A549 (cell line): ENCODE measurements around the gene UBE3C. TPM values are rescaled to one million over a fixed set of nuclear protein-coding genes. Genes with fewer than 3 reads are reported as not detected.
"Not testable (repeated sequence)": the region's sequence is repeated elsewhere in the genome, so short reads cannot be mapped to it uniquely, and the experiment has no call there.

ENCODE experiments used
- ATAC-seq, 2 experiments: fragments of 200-7000 bp in 1 of 2; fragments of >200 bp in 1 of 2; cut with Nextera tagmentation in 1 of 2; cut with Tn5 transposase in 1 of 2; 3 replicates each; pipeline versions ENCODE4 v1.8.0 to v1.9.1; 2018 to 2020; ENCODE audit warnings: mild to moderate bottlenecking in 1 of 2, moderate library complexity in 1 of 2
- CTCF ChIA-PET: fragments of 300-600 bp; sonication (Branson Sonifier 250); formaldehyde crosslinking; extraction: SDS; loops from one replicate; lab custom pipeline; 2021; ENCODE audit warnings: antibody characterized with exemption, inconsistent platforms; lab: Yijun Ruan, JAX
- POLR2A ChIA-PET: fragments of 350-600 bp; formaldehyde crosslinking; extraction: SDS; loops from one replicate; lab custom pipeline; 2021; ENCODE audit warnings: antibody characterized with exemption, inconsistent platforms; lab: Yijun Ruan, JAX
- DNase-seq, 2 experiments: peaks; one replicate each; pipeline versions ENCODE4 v3.0.0 to v3.0.0-alpha.2; 2011 to 2016; ENCODE audit warnings: low read depth in 1 of 2, low spot score in 1 of 2
- FAIRE-seq: peaks from 2 replicates; lab custom pipeline; 2011; peaks lifted over from hg19 to GRCh38; lab: Jason Lieb, UNC
- H3K27ac ChIP-seq, 2 experiments: fragments of >200 bp; sonication (Bioruptor Twin); formaldehyde crosslinking; 3 replicates each; pipeline ENCODE4 v1.5.1; 2016 to 2017
- H3K4me1 ChIP-seq: fragments of >200 bp; sonication (Bioruptor Twin); formaldehyde crosslinking; 3 replicates; pipeline ENCODE4 v1.6.1; 2016
- H3K4me2 ChIP-seq: fragments of >200 bp; sonication (Bioruptor Twin); formaldehyde crosslinking; 3 replicates; pipeline ENCODE4 v1.6.1; 2016
- H3K4me3 ChIP-seq: fragments of >200 bp; sonication (Bioruptor Twin); formaldehyde crosslinking; 3 replicates; pipeline ENCODE4 v1.5.1; 2016
- H3K9me3 ChIP-seq: fragments of >200 bp; sonication (Bioruptor Twin); formaldehyde crosslinking; 3 replicates; pipeline ENCODE4 v1.6.1; 2016
- ATOH8 ChIP-seq: fragments of 250-450 bp; sonication (Bioruptor Pico); IDR thresholded peaks from 2 replicates; pipeline ENCODE4 v1.5.0; 2020; ENCODE audit warnings: low read depth, mild to moderate bottlenecking, moderate library complexity
- CBX2 ChIP-seq: fragments of 200-600 bp; sonication (generic); IDR thresholded peaks from 2 replicates; pipeline ENCODE4 v1.6.1; 2016; ENCODE audit warnings: low read depth, mild to moderate bottlenecking, borderline replicate concordance
- CBX8 ChIP-seq: fragments of 200-600 bp; sonication (generic); IDR thresholded peaks from 2 replicates; pipeline ENCODE4 v1.6.1; 2016
- CTCF ChIP-seq: fragments of >200 bp; sonication (Bioruptor Twin); formaldehyde crosslinking; IDR thresholded peaks from 3 replicates; pipeline ENCODE4 v1.5.1; 2016
- HDAC2 ChIP-seq: fragments of 200-600 bp; sonication (generic); IDR thresholded peaks from 2 replicates; pipeline ENCODE4 v1.6.1; 2016
- HOXA7 ChIP-seq: fragments of 250-450 bp; sonication (Bioruptor Pico); IDR thresholded peaks from 2 replicates; pipeline ENCODE4 v1.5.0; 2020; ENCODE audit warnings: mild to moderate bottlenecking, moderate library complexity
- HOXB13 ChIP-seq: fragments of 250-450 bp; sonication (Bioruptor Pico); IDR thresholded peaks from 2 replicates; pipeline ENCODE4 v1.5.0; 2020; ENCODE audit warnings: low read depth, mild to moderate bottlenecking, moderate library complexity
- JUNB ChIP-seq: fragments of >200 bp; sonication (Bioruptor Twin); formaldehyde crosslinking; IDR thresholded peaks from 2 replicates; pipeline ENCODE4 v1.6.1; 2016
- MAX ChIP-seq: IDR thresholded peaks from 2 replicates; pipeline ENCODE4 v1.6.1; 2012
- MAZ ChIP-seq: fragments of 150-350 bp; IDR thresholded peaks from 2 replicates; pipeline ENCODE4 v1.6.1; 2014; ENCODE audit warnings: antibody characterized with exemption, low read depth, low read length, borderline replicate concordance
- MYC ChIP-seq: IDR thresholded peaks from 2 replicates; pipeline ENCODE4 v1.6.1; 2012; ENCODE audit warnings: mild to moderate bottlenecking, inconsistent platforms, low read length, improper control_type of control experiment, borderline replicate concordance
- NPAS2 ChIP-seq: fragments of 250-450 bp; sonication (Bioruptor Pico); IDR thresholded peaks from 2 replicates; pipeline ENCODE4 v1.8.0; 2022; ENCODE audit warnings: mild to moderate bottlenecking, moderate library complexity, borderline replicate concordance
- PBX3 ChIP-seq: IDR thresholded peaks from 2 replicates; pipeline ENCODE4 v1.6.1; 2012
- POLR2A ChIP-seq: IDR thresholded peaks from 2 replicates; pipeline ENCODE4 v1.6.1; 2012; ENCODE audit warnings: mild to moderate bottlenecking, low read length
- RAD21 ChIP-seq, 2 experiments: fragments of >200 bp in 1 of 2; sonication (Bioruptor Twin) in 1 of 2; formaldehyde crosslinking in 1 of 2; IDR thresholded peaks in 1 of 2; conservative IDR thresholded peaks in 1 of 2; 2 replicates in 1 of 2; 3 replicates in 1 of 2; pipeline ENCODE4 v1.6.1; 2012 to 2018; ENCODE audit warnings: inconsistent platforms in 1 of 2
- RFX5 ChIP-seq: fragments of 450-650 bp; IDR thresholded peaks from 2 replicates; pipeline ENCODE4 v1.7.1; 2014; ENCODE audit warnings: antibody characterized with exemption, mild to moderate bottlenecking, moderate library complexity
- RNF2 ChIP-seq: fragments of 200-600 bp; sonication (generic); IDR thresholded peaks from 2 replicates; pipeline ENCODE4 v1.6.1; 2016; ENCODE audit warnings: low read depth, mild to moderate bottlenecking, antibody characterized with exemption, moderate library complexity, borderline replicate concordance
- ZFP36 ChIP-seq: fragments of 450-650 bp; IDR thresholded peaks from 2 replicates; pipeline ENCODE4 v1.6.1; 2014; ENCODE audit warnings: borderline replicate concordance; ENCODE audit not compliant: partially characterized antibody
- ZNF302 ChIP-seq: fragments of 250-450 bp; sonication (Bioruptor Pico); IDR thresholded peaks from 2 replicates; pipeline ENCODE4 v1.9.0; 2021; ENCODE audit warnings: inconsistent platforms, mild to moderate bottlenecking, moderate library complexity
- ZSCAN20 ChIP-seq: fragments of 250-450 bp; sonication (Bioruptor Pico); IDR thresholded peaks from 2 replicates; pipeline ENCODE4 v1.8.0; 2022; ENCODE audit warnings: mild to moderate bottlenecking, moderate library complexity
- WGBS: methylation state at CpG from one replicate; pipeline ENCODE4 v1.1.6; 2017; ENCODE audit errors: missing lambda C conversion rate; 5-methylcytosine and 5-hydroxymethylcytosine counted together
- polyA plus RNA-seq, 4 experiments: library from polyadenylated mRNA; depleted of rRNA in 3 of 4; stranded (reverse); fragments of >200 nt; fragmentation: RNase III in 1 of 4; extraction: RNeasy Plus Mini Kit Qiagen cat#74134 plus additional on column Dnase treatment in 1 of 4; gene quantifications; 2 replicates in 3 of 4; 3 replicates in 1 of 4; pipeline ENCODE4 v1.2.3, GENCODE V29; 2011 to 2017

UBE3C gene
- polyA plus RNA-seq, 2 of the 4 experiments (the other 2 are of a cell fraction): 52.1 to 73.2 TPM

- TF ChIP-seq CTCF: no peak
- TF ChIP-seq ZFP36: no peak
Measured at GRCh38 chr7:157158400-157158799, 19.7 kb downstream of the UBE3C start (continued).

GRCh38 chr7:157159537-157159936 lies 20.8 kb downstream of the UBE3C start:
- CTCF ChIA-PET, POLR2A ChIA-PET: not testable (repeated sequence)

GRCh38 chr7:157160433-157160832 lies 21.7 kb downstream of the UBE3C start:
- Histone ChIP-seq H3K4me2 (no peak overlapping the region), H3K9me3 (no peaks in the 10 kb centered on the region), H3K27ac (no peak overlapping the region), H3K4me3 (no peak overlapping the region)
- DNase-seq: no peak
- CTCF ChIA-PET: no interaction called here
- 74% methylated on average over 1 of the region's 1 CpG for WGBS
- TF ChIP-seq MAZ (no peak), ZNF302 (no peak), HDAC2 (no peak), MAX (no peak), POLR2A (no peak), ZSCAN20 (CRISPR knock-in tag) (no peak), RFX5 (no peak), ATOH8 (CRISPR knock-in tag) (no peak), CTCF (no peak), HOXB13 (no peak), RNF2 (no peak), HOXA7 (CRISPR knock-in tag) (no peak), JUNB (no peak), RAD21 (conservative IDR thresholded peaks at IDR 0.05 in 1 of 2, IDR thresholded peaks at IDR 0.05 in 1 of 2) (no peak), CBX8 (no peak), PBX3 (no peak), MYC (no peak), CBX2 (no peak), NPAS2 (CRISPR knock-in tag) (no peak)
- TF ChIP-seq, all 56 proteins: peak for 0
- H3K4me1 ChIP-seq: peaks cover 8% of the 10 kb centered on the region; the same call in 2 of the 3 replicates
- no peak for FAIRE-seq
- no peak for ATAC-seq
- POLR2A ChIA-PET: no interaction called here

More at GRCh38 chr7:157159537-157159936, 20.8 kb downstream of the UBE3C start:
- H3K27ac ChIP-seq, H3K9me3 ChIP-seq, DNase-seq, H3K4me2 ChIP-seq, H3K4me3 ChIP-seq, FAIRE-seq, ATAC-seq: not testable (repeated sequence)
- 92% methylated on average over 9 of the region's 9 CpGs for WGBS
- H3K4me1 ChIP-seq: peaks cover 15% of the 10 kb centered on the region; the same call in 2 of the 3 replicates
